HG03135 (cell line): ENCODE data around the gene ENTPD5.
"Not testable (repeated sequence)": the region's sequence is repeated elsewhere in the genome, so short reads cannot be mapped to it uniquely, and the experiment has no call there.

Experiments
- ATAC-seq: cut with Tn5 transposase; IDR thresholded peaks from one replicate; pipeline ENCODE4 v1.9.1; 2021; ENCODE audit warnings: mild to moderate bottlenecking, moderate library complexity; ENCODE audit not compliant: unreplicated experiment

ENTPD5 gene

GRCh38 chr14:74008843-74009499, 10.1 kb downstream of the ENTPD5 start:
- no peak for ATAC-seq

GRCh38 chr14:74005664-74006063, 13.4 kb downstream of the ENTPD5 start:
- ATAC-seq, result not testable (repeated sequence)

- ATAC-seq, result no peak
Observed at GRCh38 chr14:73998726-73999125, 20.4 kb downstream of the ENTPD5 start.

DNA sequence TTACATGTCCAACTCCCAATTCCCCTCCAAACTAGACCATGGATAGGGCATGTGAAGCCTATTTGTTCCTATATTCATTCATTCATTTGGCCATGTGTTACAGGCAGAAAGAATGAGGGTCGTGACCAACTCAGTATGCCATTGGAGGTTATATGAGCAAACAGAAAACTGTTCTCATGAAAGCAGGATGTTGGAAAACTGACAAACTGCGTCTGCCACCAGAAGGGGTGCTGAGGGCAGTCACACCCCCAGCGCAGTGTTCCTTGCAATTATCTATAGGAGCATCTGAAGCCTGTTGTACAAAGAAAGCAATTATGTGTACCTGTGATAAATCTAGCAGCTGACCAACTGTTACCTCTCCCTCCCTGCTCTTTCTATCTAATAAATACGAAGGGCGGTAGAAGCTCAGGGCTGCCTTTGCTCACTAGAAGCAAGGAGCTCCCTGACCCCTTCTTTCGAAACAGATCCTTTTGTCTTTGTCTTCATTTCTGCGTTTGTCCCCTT, 21.1 kb downstream of the ENTPD5 start:
- ATAC-seq, result no peak

DNA sequence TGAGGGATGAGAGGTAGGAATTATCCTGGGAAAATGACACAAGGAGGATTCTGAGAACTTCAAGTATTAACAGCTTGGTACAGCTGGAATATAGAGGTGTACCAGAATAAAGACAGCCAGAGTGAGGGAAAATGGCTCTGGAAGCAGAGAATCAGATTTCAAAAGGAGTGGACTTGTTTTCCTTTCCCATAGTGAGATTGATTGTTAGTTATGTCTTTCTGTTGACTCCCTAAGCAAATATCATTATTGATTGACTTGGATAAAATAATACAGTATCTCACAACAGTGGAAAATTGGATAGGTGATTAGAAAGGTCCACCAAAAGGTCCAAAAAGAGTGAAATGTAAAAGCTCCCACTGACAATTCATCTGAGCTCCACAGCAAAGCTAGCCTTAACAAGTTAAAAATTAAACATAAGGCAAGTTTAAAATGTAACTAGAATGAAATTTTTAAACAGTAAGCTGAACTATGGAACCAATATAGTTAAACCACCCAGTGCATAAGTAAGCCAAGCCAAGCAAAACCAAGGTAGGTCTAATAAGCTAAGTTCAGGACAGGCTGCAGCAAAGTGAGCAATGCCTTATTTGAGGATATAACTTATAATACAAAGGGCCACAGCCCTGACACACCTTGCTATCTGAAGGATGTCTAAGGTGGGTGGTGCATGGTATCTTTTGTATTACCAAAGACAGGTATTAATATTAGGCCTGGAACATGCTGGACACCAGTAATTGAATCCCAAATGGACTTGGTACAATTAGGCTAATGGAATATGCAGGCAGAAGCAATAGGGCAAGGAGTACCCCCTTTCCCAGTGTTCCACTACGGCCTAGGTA, 21.8 kb downstream of the ENTPD5 start:
- ATAC-seq, result no peak

- no peak for ATAC-seq
Observed at GRCh38 chr14:73996731-73997107, 22.4 kb downstream of the ENTPD5 start.

- no peak for ATAC-seq
Observed at GRCh38 chr14:73995977-73996378, 23.1 kb downstream of the ENTPD5 start.

DNA sequence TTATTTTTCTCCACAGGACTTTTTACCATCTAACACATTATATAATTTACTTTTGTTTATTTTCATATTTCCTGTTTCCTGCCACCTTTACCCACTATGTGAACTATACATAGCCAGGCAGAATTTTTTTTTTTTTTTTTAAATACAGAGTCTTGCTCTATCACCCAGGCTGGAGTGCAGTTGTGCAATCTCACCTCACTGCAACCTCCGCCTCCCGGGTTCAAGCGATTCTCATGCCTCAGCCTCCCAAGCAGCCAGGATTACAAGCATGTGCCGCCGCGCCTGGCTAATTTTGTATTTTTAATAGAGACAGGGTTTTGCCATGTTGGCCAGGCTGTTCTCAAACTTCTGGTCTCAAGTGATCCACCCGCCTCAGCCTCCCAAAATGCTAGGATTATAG, 24.2 kb downstream of the ENTPD5 start:
- not testable (repeated sequence) for ATAC-seq

GRCh38 chr14:73991092-73991491, 28.0 kb downstream of the ENTPD5 start:
- ATAC-seq, result no peak

- not testable (repeated sequence) for ATAC-seq
Observed at GRCh38 chr14:73988656-73989055, 30.4 kb downstream of the ENTPD5 start.

DNA sequence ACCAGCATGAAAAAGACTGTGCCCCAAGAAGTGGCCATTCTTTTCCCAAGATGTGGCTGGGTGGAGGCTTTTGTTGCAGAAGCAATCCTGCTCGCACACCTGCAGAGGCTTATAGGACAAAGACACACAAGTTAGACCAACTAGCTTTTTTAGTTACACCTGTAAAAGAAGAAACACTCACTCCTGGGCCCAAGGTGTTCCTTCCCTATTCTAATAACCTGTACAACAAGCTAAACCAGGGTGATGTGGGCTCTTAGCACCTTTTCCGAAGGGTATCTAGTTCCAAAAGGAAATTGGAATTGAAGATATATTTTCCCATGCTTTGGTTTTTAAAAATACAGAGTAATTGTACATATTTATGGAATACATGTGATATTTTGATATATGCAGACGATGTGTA, 31.0 kb downstream of the ENTPD5 start:
- no peak for ATAC-seq

DNA sequence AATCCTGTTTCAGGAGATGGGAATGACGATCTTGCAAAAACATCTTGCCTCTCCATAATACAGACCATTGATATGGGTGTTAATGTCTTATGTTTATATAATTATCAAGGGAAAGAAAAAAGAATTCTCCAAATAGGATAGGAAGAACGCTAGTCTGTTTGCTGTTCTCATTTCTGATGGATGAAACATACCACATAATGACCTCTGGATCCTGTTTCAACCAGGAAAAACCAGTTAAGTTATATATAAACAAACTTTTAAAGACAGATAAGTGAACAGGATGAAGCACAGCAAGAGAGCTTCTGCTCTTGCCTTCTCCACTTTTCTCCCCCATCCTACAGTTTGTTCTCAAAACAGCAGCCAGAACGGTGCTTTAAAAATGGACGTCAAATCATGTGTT, 41.2 kb downstream of the ENTPD5 start:
- no peak for ATAC-seq

- no peak for ATAC-seq
Observed at GRCh38 chr14:73976125-73976524, 43.0 kb downstream of the ENTPD5 start.

DNA sequence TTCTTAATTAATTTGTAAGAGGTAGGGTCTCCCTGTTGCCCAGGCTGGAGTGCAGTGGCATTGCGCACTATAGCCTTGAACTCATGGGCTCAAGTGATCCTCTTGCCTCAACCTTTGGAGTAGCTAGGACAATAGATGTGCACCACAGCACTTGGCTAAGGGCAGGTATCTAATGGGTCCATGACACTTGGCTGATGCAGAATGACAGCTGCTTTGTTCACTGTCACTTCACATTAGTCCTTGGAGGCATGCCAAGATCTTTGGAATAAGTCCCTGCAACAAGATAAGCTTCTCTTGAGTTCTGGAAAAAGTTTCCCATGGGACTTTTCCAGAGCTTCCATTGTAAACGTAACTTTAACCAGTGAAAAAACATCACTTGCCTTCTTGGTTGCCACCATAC, 45.6 kb downstream of the ENTPD5 start:
- ATAC-seq, result no peak

- no peak for ATAC-seq
Observed at GRCh38 chr14:73968885-73969284, 50.2 kb downstream of the ENTPD5 start.

DNA sequence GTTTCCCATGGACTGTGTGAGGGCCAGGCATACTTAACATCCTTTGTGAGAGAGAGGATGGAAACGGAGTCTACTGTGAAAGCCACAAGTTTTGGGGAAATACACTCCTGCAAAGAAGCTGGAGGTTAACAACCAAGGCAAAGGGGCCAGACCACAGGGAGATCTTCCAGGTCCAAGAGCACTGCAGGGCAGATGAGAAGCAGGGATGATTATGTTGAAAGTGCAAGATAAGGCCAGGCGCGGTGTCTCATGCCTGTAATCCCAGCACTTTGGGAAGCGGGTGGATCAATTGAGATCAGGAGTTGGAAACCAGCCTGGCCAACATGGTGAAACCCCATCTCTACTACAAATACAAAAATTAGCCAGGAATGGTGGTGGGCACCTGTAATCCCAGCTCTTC, 53.9 kb downstream of the ENTPD5 start:
- ATAC-seq, result no peak

- ATAC-seq, result no peak
Observed at GRCh38 chr14:73961192-73961591, 57.9 kb downstream of the ENTPD5 start.

- ATAC-seq, result no peak
Observed at GRCh38 chr14:73958591-73958990, 60.5 kb downstream of the ENTPD5 start.

GRCh38 chr14:73955674-73956073, 63.4 kb downstream of the ENTPD5 start:
- ATAC-seq, result no peak

GRCh38 chr14:73953731-73954130, 65.4 kb downstream of the ENTPD5 start:
- no peak for ATAC-seq

DNA sequence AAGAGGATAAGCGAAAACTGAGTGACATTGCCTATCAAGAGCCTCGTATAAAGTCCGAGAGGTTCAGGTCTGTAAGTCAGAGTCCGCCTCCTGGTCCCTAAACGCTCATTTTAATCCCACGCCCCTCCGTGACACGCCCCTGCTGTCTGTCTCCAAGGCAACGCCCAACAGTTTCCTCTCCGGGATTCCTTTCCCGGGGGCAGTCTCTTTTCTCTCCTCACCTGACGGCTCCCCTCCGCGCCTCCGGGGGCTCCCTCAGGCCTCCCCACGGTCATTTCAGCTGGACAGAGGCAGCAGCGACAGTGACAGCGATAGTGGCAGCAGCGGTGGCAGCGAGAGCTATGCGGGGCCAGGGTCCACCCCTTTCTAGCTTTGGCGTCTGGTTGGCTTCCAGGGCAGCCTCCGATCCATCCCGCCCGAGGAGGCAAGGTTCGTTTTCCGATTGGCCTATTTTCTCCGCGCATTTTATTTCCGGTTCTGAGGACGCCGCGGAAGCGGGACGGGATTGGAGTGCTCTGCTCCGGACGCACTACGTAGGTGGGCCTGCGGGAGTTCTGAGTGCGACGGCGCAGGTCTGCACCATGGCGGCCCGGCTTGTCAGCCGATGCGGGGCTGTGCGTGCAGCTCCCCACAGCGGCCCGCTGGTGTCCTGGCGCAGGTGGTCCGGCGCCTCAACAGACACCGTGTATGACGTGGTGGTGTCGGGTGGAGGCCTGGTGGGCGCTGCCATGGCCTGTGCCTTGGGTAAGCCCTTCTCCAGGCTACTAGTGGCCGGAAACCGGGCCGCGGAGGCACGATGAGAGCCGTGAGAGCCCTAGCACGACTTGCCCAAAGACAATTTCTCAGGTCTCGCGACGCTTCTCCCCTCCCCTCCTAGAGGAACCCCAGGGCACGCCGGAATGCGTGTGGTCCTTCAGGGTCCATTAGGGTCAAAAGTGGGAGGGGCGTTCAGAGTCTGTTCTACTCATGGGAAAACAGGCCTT, 69.0 kb downstream of the ENTPD5 start, which contains the start of the genes COQ6 and FAM161B:
Gene COQ6, plus strand, starts transcription at position 551 of the 983 bp plus-strand sequence. Its CDS starts 31 bp downstream, at position 582.
Gene FAM161B, minus strand, starts transcription at position 343 of the 983 bp plus-strand sequence. Its CDS starts 68 bp downstream, at position 275.
- ATAC-seq, result peak; percentile 88
